HG02610 (cell line): ENCODE results near the gene LAD1.

Experiments
- ATAC-seq: cut with Tn5 transposase; IDR thresholded peaks from one replicate; pipeline ENCODE4 v1.9.1; 2021; ENCODE audit warnings: mild to moderate bottlenecking, moderate library complexity; ENCODE audit not compliant: unreplicated experiment

The LAD1 gene

DNA sequence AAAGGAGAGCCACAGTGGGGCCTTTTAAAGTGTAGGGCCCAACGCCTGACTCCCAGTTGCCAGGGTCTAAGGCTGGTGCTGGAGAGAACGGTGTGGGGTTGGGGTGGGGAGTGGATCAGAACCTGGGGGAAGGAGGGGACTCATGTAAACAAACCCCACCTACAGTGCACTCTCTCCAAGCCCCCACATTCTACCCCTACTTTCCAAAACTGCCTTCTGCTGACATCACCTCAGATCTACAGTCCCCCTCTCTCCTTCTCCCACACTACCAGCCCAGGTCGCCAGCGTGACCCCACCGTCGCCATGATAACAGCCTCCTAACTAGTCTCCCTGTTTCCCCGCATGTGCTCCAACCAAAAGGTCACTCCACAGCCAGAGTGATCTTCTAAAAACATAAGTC lies 48.2 kb downstream of the LAD1 start:
- ATAC-seq: no peak

- ATAC-seq: no peak
These were observed 48.8 kb downstream of the LAD1 start for GRCh38 chr1:201350361-201350725.

DNA sequence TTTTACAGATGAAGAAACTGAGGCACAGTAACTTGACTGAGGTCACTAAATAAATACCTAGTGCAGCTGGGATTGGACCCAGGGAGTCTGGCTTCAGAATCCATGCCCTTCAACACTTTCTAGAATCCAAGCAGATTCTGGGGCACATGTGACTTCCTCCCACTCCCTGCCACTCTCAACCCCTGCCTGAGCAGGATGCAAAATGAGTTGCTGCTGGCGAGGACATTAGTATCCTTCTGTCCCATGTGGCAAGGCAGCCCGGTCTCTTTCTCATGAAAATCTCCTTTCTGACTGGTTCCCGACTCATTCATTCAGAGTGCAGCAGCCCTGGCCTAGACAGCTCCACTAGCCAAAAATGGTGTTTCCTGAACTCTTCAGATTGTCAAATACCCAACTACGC lies 50.0 kb downstream of the LAD1 start:
- no peak for ATAC-seq

DNA sequence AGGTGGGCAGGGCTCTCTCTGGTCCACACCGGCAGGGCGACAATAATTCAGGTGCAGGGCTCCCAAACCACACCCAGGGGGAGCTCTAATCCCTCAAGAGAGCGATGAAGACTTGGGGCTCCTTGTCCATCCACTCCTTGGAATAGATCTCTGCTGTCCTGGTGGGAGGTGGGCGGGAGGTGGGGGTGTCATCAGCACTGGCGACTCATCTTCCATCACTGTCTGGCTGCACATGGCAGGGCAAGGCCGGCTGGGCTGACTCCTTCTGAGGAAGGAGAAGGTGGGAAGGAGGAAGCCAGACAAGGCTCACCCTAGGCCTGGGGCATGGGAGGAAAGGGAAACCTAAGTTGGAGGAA lies 50.9 kb downstream of the LAD1 start:
- peak; percentile 41 for ATAC-seq

GRCh38 chr1:201347498-201348210 lies 51.5 kb downstream of the LAD1 start:
- no peak for ATAC-seq

GRCh38 chr1:201346987-201347386 lies 52.1 kb downstream of the LAD1 start:
- no peak for ATAC-seq

GRCh38 chr1:201346337-201346939 lies 52.7 kb downstream of the LAD1 start:
- ATAC-seq: no peak

DNA sequence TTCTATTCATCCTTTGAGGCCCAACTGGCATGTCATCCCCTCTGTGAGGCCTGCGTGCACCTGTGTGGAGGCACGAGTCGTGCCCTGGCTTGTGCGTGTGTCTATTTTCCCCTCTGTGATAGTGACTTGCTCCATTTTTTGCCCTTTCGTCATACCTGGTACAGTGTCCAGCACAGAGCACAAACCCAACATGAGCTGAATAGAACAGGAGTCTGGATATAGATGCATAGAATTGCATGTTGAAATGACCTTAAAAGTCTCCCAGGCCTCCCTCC lies 54.1 kb downstream of the LAD1 start:
- ATAC-seq: no peak

DNA sequence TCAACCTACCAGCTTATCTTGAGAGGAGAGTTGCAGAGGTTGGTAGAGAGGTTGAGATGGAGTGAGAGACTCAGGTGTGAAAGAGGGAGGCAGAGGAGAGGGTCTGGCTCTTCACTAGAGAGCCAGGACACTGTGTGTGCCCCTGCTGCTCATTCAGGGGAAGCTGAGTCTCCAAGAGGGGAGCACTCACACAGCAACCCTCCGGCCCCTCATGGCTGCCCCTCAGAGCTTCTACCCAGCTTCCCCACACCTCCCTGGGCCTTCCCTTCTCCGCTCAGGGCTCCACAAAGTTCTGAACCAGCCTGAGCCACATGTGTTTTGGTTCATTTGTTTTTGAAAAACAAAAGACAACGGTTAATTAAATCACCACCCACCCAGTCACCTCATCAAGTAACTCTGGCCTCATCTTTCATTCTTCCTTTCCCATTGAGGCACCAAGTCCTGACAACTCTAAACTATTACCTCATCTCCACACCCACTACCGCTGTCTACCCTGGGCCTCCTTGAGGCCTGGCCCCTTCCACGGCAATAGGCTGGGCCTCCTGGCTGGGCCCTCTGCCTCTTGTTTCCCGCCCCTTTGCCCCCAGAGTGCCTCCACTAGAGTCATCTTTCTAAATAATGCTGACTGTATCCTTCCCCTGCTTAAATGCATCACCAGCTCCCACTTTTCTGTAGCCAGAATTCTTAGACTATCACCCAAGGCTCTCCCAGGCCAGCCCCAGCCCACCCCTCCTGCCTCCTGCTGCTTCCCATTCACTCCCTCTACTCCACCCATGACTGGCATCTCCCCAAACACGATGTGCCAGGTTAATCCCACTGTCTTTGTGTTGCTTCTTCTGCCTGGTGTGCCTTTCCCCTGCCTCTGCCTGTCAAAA lies 54.7 kb downstream of the LAD1 start:
- no peak for ATAC-seq

- ATAC-seq: no peak
These were observed 57.7 kb downstream of the LAD1 start for GRCh38 chr1:201341377-201341776.

- ATAC-seq: no peak
These were observed 62.2 kb downstream of the LAD1 start for GRCh38 chr1:201336711-201337450.

DNA sequence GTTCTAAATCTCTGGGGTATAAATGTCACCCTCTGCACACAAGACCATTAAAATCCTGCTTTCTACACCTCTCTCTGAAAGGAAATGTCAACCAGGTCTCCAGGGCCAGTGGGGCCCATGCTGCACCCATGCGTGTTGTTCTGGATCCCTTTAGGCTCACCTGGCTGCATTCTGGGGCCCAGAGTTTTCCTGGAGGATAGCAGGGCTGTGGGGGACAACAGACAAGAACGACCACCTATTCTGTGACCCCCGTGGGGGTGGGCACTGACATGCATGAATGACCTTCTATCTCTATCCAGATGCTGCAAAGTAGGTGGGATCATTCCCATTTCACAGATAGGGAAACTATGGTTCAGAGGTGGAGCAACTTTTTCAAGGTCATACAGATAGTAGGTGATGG lies 63.2 kb downstream of the LAD1 start:
- ATAC-seq: no peak

DNA sequence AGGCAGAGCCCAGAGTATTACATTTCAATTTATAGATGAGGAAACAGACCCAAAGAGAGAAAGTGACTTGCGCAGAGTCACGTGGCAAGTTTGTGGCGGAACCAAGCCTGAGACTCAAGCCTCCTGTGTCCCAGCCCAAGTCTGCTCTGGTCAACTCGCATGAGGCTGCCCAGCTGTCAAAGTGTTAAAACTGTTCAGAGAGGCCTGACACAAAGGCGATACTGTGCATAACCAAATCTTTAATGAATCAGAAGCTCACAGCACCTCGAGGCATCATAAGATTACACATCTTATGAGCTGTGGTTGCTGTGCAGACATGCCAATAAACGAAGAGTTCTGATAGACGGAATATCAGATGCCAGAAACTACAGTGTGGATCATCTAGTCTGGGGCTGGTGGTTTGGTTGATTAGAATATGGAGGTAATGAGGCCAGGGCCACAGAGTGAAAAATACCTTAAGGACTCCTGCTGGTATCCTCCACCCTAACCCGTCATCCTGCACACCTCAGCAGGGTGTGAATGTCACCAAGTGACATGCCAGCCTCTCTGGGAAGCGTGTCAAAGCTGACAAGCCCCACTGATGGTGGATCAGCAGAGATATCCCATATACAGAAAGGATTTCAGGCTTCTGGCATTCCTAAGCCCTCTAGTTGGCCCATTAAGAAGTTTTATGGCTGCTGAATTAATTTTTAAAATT lies 63.8 kb downstream of the LAD1 start:
- no peak for ATAC-seq

DNA sequence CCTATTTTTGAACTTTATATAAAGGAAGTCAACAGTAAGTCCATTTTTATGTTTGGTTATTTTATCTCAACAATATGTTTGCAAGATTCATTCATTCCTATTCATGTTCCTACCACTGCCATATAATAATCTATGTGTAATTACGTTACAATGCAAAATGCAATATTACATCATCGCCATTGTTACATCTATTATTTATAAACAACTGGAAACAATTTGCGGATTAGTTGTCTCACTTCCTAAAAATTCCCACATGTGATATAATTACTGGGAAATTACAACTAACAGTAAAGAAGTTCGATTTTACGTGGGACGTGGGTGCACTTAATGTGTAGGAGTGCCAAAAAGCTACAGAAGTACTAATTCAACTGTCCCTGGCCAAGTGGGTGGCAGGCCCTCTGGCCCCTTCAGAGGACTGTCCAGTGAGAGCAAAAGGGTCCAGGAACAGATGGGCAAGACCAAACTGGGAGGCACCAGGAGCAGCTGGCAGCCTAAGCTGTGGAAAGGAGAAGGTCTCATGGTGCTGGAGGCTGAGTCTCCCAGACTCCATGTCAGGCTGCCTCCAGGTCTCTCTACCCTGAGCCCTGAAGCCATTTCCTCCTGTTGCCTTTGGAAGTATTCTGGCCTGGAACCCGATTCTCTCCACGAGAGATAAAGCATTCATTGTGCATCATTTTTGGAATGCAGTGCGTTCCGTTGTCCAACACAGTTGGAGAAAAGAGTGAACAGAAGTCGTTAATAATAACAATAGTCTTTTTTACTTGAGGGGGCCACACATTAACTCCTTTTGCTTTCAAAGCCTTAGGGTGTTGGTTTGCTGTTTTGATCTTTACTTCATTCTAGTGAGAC lies 64.6 kb downstream of the LAD1 start:
- ATAC-seq: no peak

DNA sequence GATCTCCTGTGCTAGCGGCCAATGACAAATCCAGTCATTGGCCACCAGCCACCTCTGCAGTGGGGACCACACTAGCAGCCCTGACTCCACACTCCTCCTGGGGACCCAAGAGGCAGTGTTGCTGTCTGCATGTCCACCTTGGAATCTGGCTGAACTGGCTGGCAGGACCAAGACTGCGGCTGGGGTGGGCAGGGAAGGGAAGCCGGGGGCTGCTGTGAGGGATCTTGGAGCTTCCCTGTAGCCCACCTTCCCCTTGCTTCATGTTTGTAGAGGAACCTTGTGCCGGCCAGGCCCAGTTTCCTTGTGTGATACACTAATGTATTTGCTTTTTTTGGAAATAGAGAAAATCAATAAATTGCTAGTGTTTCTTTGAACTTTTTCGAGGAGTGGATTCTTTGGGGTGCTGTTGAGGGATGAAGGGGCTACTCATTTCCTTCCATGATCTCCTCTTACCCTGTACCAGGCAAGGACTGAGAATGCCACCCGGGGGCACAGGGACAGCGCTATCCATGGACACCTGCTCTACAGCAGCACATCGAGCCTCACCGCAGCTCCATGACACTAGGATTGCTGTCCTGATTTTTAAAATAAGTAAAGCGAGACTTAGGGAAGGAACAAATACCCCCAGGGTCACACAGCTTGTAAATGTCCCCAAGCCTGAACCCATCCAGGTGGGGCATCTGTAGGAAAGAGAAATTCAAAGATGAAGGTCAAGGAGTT lies 66.3 kb downstream of the LAD1 start:
- no peak for ATAC-seq

- ATAC-seq: no peak
These were observed 67.1 kb downstream of the LAD1 start for GRCh38 chr1:201332021-201332420.

DNA sequence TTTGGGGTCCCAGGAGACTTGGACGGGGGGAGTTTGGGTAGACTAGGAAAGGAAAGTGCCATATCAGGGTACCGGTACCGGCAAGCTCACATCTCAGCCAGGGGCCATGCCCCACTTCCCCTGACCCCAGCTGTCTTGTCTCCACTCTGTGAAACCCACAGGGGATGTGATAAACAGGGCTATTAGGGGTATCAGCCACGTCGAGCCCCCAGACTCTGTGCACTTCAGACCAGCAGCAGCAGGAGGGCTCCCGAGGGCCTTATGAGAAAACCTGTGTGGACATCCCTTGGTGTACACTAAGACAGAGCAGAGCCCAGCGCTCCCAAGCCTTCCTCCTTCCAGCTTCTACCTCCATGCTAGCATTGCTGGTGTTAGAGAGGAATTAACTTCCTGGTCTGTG lies 68.0 kb downstream of the LAD1 start:
- no peak for ATAC-seq
